ENCODE data around the gene PITX1. TPM values are rescaled to one million over a fixed set of nuclear protein-coding genes. Genes with fewer than 3 reads are reported as not detected.
"Not testable (repeated sequence)": the region's sequence is repeated elsewhere in the genome, so short reads cannot be mapped to it uniquely, and the experiment has no call there.

PITX1 gene
- under 1 TPM in 2 of 4 donors, not detected in 2; 0.13 to 0.44 TPM for total RNA-seq

GRCh38 chr5:135033901-135034235 lies at the start of gene PITX1:
TSS of gene PITX1 (minus strand) at chr5:135034228. CDS start at chr5:135033881, 347 bp downstream.
- no peak within 1 kb of the TSS for H3K27ac ChIP-seq
- H3K4me1 ChIP-seq: peaks cover 29 to 38% of the 10 kb centered on the region in 2 donors

GRCh38 chr5:135083334-135083733 lies 49.3 kb upstream of the PITX1 start:
- intact Hi-C loops (cut with DNase I); H3K27ac ChIP-seq; H3K4me3 ChIP-seq (replicated peaks in 1 of 3); H3K36me3 ChIP-seq; H3K27me3 ChIP-seq; H3K4me1 ChIP-seq; DNase-seq; H3K9me3 ChIP-seq: not testable (repeated sequence)
- WGBS, 2 donors: 86 to 93% methylated on average over 3 of the region's 3 CpGs

More at GRCh38 chr5:135033901-135034235, at the start of gene PITX1:
- TF ChIP-seq, protein P1, sequence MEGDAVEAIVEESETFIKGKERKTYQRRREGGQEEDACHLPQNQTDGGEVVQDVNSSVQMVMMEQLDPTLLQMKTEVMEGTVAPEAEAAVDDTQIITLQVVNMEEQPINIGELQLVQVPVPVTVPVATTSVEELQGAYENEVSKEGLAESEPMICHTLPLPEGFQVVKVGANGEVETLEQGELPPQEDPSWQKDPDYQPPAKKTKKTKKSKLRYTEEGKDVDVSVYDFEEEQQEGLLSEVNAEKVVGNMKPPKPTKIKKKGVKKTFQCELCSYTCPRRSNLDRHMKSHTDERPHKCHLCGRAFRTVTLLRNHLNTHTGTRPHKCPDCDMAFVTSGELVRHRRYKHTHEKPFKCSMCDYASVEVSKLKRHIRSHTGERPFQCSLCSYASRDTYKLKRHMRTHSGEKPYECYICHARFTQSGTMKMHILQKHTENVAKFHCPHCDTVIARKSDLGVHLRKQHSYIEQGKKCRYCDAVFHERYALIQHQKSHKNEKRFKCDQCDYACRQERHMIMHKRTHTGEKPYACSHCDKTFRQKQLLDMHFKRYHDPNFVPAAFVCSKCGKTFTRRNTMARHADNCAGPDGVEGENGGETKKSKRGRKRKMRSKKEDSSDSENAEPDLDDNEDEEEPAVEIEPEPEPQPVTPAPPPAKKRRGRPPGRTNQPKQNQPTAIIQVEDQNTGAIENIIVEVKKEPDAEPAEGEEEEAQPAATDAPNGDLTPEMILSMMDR (IDR thresholded peaks at IDR 0.05): no peak
- TF ChIP-seq POLR2A (IDR thresholded peaks at IDR 0.05): no peak
- intact Hi-C loops (cut with DNase I): loop anchor here (10.0 kb wide), 1 partner anchor 151 kb away; no protein-coding TSS in a partner anchor
- Histone ChIP-seq H3K36me3 (no peaks in the 10 kb centered on the region), H3K4me3 (replicated peaks in 1 of 3) (peak within 1 kb of the TSS in 2 of 3 donors; percentile 9 to 33), H3K9me3 (no peaks in the 10 kb centered on the region), H3K27me3 (peaks cover 82% of the 10 kb centered on the region)
- no CpG with 5 or more reads among the region's 49 CpGs for WGBS, 2 donors
- no peak for DNase-seq

DNA sequence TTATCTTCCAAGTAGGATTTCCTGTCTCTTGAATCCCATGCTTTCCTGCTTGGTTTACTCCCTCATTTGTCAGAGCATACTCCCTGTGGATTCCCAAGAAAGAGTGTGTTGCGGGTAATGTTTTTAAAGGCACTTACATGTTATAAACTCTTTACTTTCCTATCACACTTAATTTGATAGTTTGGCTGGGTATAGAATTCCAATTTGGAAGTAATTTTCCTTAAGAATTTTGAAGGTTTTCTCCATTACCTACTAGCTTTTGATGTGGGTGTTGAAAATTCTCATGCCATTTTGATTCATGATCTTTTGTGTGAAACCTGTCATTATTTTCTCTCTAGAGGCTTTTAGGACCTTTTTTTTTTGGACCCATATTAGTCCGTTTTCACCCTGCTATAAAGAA lies 47.2 kb upstream of the PITX1 start:
- intact Hi-C loops (cut with DNase I): no loop called here
- DNase-seq: no peak
- Histone ChIP-seq H3K9me3 (no peaks in the 10 kb centered on the region), H3K36me3 (no peaks in the 10 kb centered on the region), H3K27ac (no peak overlapping the region), H3K4me1 (no peaks in the 10 kb centered on the region), H3K4me3 (replicated peaks in 1 of 3) (no peak overlapping the region), H3K27me3 (no peaks in the 10 kb centered on the region)
- WGBS, 2 donors: 83 to 90% methylated on average over 2 of the region's 2 CpGs
- no peak for TF ChIP-seq POLR2A (IDR thresholded peaks at IDR 0.05)

- Histone ChIP-seq H3K4me1 (no peaks in the 10 kb centered on the region), H3K27ac (no peak overlapping the region), H3K27me3 (no peaks in the 10 kb centered on the region), H3K4me3 (replicated peaks in 1 of 3) (no peak overlapping the region), H3K9me3 (no peaks in the 10 kb centered on the region), H3K36me3 (no peaks in the 10 kb centered on the region)
- intact Hi-C loops (cut with DNase I): no loop called here
- DNase-seq: no peak
- WGBS, 2 donors: 83 to 94% methylated on average over 2 of the region's 2 CpGs
- no peak for TF ChIP-seq POLR2A (IDR thresholded peaks at IDR 0.05)
- TF ChIP-seq, protein P1 (IDR thresholded peaks at IDR 0.05): no peak
Observed at GRCh38 chr5:135079760-135080159, 45.7 kb upstream of the PITX1 start.

DNA sequence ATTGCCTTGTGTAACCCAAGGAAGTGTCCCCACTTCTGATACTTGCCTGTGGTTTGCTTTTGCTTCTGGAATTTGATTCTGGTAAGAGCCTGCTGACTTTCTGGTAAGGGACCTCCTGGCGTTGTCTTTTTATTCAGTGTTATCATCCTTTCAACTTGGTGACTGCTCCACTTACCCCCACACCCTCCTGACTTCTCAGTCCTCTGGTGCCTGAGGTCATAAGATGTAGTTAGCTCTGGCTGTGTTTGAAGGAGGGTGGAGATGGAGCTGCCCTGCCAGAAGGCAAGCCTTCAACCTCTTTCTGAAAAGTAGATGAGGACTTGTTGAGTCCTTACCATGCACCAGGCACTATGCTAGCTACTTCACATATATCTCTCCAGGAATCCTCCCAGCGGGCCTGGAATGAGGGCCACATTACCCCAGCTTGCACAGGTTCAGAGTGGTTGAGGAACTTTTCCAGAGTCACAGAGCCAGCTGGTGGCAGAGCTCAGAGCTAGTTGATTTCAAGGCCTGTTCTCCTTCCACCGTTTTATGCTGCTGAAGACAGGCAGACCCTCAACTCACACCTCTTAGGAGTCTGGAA lies 45.2 kb upstream of the PITX1 start:
- Histone ChIP-seq H3K27ac (no peak overlapping the region), H3K36me3 (no peaks in the 10 kb centered on the region), H3K4me3 (replicated peaks in 1 of 3) (no peak overlapping the region), H3K27me3 (no peaks in the 10 kb centered on the region), H3K4me1 (no peaks in the 10 kb centered on the region), H3K9me3 (no peaks in the 10 kb centered on the region)
- no peak for DNase-seq
- WGBS, 2 donors: 81 to 91% methylated on average over 3 of the region's 3 CpGs
- TF ChIP-seq, protein P1 (IDR thresholded peaks at IDR 0.05): no peak
- TF ChIP-seq POLR2A (IDR thresholded peaks at IDR 0.05): no peak
- intact Hi-C loops (cut with DNase I): no loop called here

DNA sequence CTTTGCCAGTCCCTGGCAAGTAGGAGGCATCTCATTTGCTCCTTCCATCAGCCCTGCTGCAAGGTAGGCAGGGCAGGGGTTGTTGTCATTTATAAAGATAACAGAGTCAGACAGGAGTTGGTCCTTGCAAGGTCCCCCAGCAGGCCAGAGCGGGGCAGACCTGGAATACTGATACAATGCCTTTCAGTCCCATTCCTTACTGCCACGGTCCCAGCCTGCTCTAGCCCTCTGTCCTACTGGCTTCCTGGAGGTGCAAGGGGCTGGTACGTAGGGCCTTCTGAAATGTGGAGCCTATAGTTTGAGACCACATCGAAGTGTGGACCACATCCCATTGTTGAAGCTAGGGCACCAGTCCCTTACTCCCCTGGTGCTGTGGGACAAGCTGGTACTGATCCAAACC lies 42.8 kb upstream of the PITX1 start:
- intact Hi-C loops (cut with DNase I): no loop called here
- WGBS, 2 donors: 64 to 86% methylated on average over 4 of the region's 4 CpGs
- TF ChIP-seq, protein P1 (IDR thresholded peaks at IDR 0.05): no peak
- TF ChIP-seq POLR2A (IDR thresholded peaks at IDR 0.05): no peak

More for the DNA sequence above, 42.8 kb upstream of the PITX1 start:
- Histone ChIP-seq H3K27ac (no peak overlapping the region), H3K4me3 (replicated peaks in 1 of 3) (no peak overlapping the region), H3K36me3 (no peaks in the 10 kb centered on the region), H3K9me3 (no peaks in the 10 kb centered on the region), H3K4me1 (no peaks in the 10 kb centered on the region), H3K27me3 (no peaks in the 10 kb centered on the region)
- no peak for DNase-seq
